NCI-H1092 treated with DMSO at 0.1 percent for 48 hours (cell line): Measurements from ENCODE around the gene OBP2B.
"Not testable (repeated sequence)": the region's sequence is repeated elsewhere in the genome, so short reads cannot be mapped to it uniquely, and the experiment has no call there.

ENCODE experiments used
- DNase-seq: peaks from one replicate; lab custom pipeline; 2025; lab: John Stamatoyannopoulos, UW

OBP2B gene

GRCh38 chr9:133208880-133209300 is at the start of gene OBP2B:
Gene OBP2B, minus strand, starts transcription at chr9:133209250. Its CDS starts 51 bp downstream, at chr9:133209199.
- DNase-seq: not testable (repeated sequence)

- no peak for DNase-seq
These were observed 49.3 kb upstream of the OBP2B start for GRCh38 chr9:133258061-133259015.

GRCh38 chr9:133257465-133257956 is 48.5 kb upstream of the OBP2B start:
- DNase-seq: no peak

- DNase-seq: no peak
These were observed 47.6 kb upstream of the OBP2B start for GRCh38 chr9:133256686-133257091.

- no peak for DNase-seq
These were observed 47.0 kb upstream of the OBP2B start for GRCh38 chr9:133256136-133256461.

GRCh38 chr9:133255371-133256135 is 46.5 kb upstream of the OBP2B start:
- no peak for DNase-seq

GRCh38 chr9:133254471-133254870 is 45.4 kb upstream of the OBP2B start:
- no peak for DNase-seq

GRCh38 chr9:133253268-133253667 is 44.2 kb upstream of the OBP2B start:
- no peak for DNase-seq

- no peak for DNase-seq
These were observed 43.4 kb upstream of the OBP2B start for GRCh38 chr9:133252301-133253020.

GRCh38 chr9:133251773-133252172 is 42.7 kb upstream of the OBP2B start:
- DNase-seq: no peak

- DNase-seq: not testable (repeated sequence)
These were observed 42.2 kb upstream of the OBP2B start for GRCh38 chr9:133251221-133251620.

GRCh38 chr9:133250741-133251170 is 41.7 kb upstream of the OBP2B start:
- no peak for DNase-seq

- no peak for DNase-seq
These were observed 40.3 kb upstream of the OBP2B start for GRCh38 chr9:133249337-133249736.

- DNase-seq: no peak
These were observed 39.8 kb upstream of the OBP2B start for GRCh38 chr9:133248726-133249295.

- DNase-seq: no peak
These were observed 38.6 kb upstream of the OBP2B start for GRCh38 chr9:133247632-133248031.

- no peak for DNase-seq
These were observed 37.9 kb upstream of the OBP2B start for GRCh38 chr9:133246991-133247390.

- no peak for DNase-seq
These were observed 37.5 kb upstream of the OBP2B start for GRCh38 chr9:133246562-133246961.

- no peak for DNase-seq
These were observed 33.9 kb upstream of the OBP2B start for GRCh38 chr9:133242991-133243390.

GRCh38 chr9:133242241-133242640 is 33.2 kb upstream of the OBP2B start:
- no peak for DNase-seq

GRCh38 chr9:133239533-133240090 is 30.6 kb upstream of the OBP2B start:
- no peak for DNase-seq

- DNase-seq: no peak
These were observed 29.9 kb upstream of the OBP2B start for GRCh38 chr9:133238851-133239532.
